Smooth muscle cell (in vitro differentiated cells): Measurements from ENCODE around the gene MECP2. TPM values are rescaled to one million over a fixed set of nuclear protein-coding genes. Genes with fewer than 3 reads are reported as not detected.

ENCODE experiments used
- DNase-seq: peaks from one replicate; lab custom pipeline; 2025; ENCODE audit not compliant: unreplicated experiment; lab: John Stamatoyannopoulos, UW
- H2AFZ ChIP-seq: fragments of 200-600 bp; sonication (generic); 2 replicates; pipeline ENCODE4 v1.6.0; 2016; ENCODE audit warnings: antibody characterized with exemption, low read depth, mild to moderate bottlenecking
- H3F3A ChIP-seq: fragments of 200-600 bp; sonication (generic); 2 replicates; pipeline ENCODE4 v1.6.0; 2017; ENCODE audit warnings: antibody characterized with exemption, low read depth
- H3K27ac ChIP-seq: fragments of 200-600 bp; sonication (generic); 2 replicates; pipeline ENCODE4 v1.5.1; 2016; ENCODE audit warnings: low read depth, mild to moderate bottlenecking
- H3K27me3 ChIP-seq: fragments of 200-600 bp; sonication (generic); 2 replicates; pipeline ENCODE4 v1.6.1; 2016; ENCODE audit warnings: low read depth, mild to moderate bottlenecking
- H3K36me3 ChIP-seq: fragments of 200-600 bp; sonication (generic); 2 replicates; pipeline ENCODE4 v1.5.1; 2016; ENCODE audit warnings: low read depth
- H3K4me1 ChIP-seq: fragments of 200-600 bp; sonication (generic); 2 replicates; pipeline ENCODE4 v1.5.1; 2016; ENCODE audit warnings: low read depth
- H3K4me2 ChIP-seq: fragments of 200-600 bp; sonication (generic); 2 replicates; pipeline ENCODE4 v1.6.0; 2016; ENCODE audit warnings: mild to moderate bottlenecking
- H3K4me3 ChIP-seq: fragments of 200-600 bp; sonication (generic); 2 replicates; pipeline ENCODE4 v1.5.1; 2016; ENCODE audit warnings: mild to moderate bottlenecking
- H3K79me2 ChIP-seq: fragments of 200-600 bp; sonication (generic); 2 replicates; pipeline ENCODE4 v1.6.0; 2016; ENCODE audit warnings: low read depth, mild to moderate bottlenecking
- H3K9ac ChIP-seq: fragments of 200-600 bp; sonication (generic); 2 replicates; pipeline ENCODE4 v1.6.0; 2016; ENCODE audit warnings: low read depth
- H3K9me3 ChIP-seq: fragments of 200-600 bp; sonication (generic); replicated peaks from 2 replicates; pipeline ENCODE4 v1.5.1; 2016; ENCODE audit warnings: low read depth
- H4K20me1 ChIP-seq: fragments of 200-600 bp; sonication (generic); 2 replicates; pipeline ENCODE4 v1.6.0; 2016; ENCODE audit warnings: low read depth
- CTCF ChIP-seq: fragments of 200-600 bp; sonication (generic); IDR thresholded peaks from 2 replicates; pipeline ENCODE4 v1.5.1; 2017; ENCODE audit warnings: borderline replicate concordance, mild to moderate bottlenecking, antibody characterized with exemption; ENCODE audit not compliant: insufficient read depth, poor library complexity, severe bottlenecking
- WGBS: methylation state at CpG from one replicate; pipeline ENCODE4 v1.1.7; 2016; ENCODE audit warnings: low lambda C conversion rate; 5-methylcytosine and 5-hydroxymethylcytosine counted together
- polyA plus RNA-seq: library from polyadenylated mRNA; unstranded; fragments of >200 nt; fragmentation: Nextera tagmentation; extraction: Ambion mirVana; gene quantifications from 2 replicates; pipeline ENCODE4 v1.2.1, GENCODE V29; 2016
- total RNA-seq: library from RNA; depleted of rRNA; stranded (reverse); fragments of >200 nt; gene quantifications from 2 replicates; pipeline ENCODE4 v1.2.3, GENCODE V29; 2014

The MECP2 gene
- total and polyA plus RNA-seq, 2 experiments from 2014 or later, result 11.9 to 13.1 TPM

GRCh38 chrX:154026136-154027021 is 71.1 kb downstream of the MECP2 start:
- Histone ChIP-seq H2AFZ (no peak overlapping the region), H4K20me1 (no peaks in the 10 kb centered on the region), H3K4me2 (no peak overlapping the region), H3K36me3 (no peaks in the 10 kb centered on the region), H3K27ac (no peak overlapping the region), H3K4me1 (no peaks in the 10 kb centered on the region), H3K4me3 (no peak overlapping the region), H3K27me3 (no peaks in the 10 kb centered on the region), H3K79me2 (no peaks in the 10 kb centered on the region), H3K9ac (no peak overlapping the region), H3F3A (no peaks in the 10 kb centered on the region), H3K9me3 (no peaks in the 10 kb centered on the region)
- 89% methylated on average over 21 of the region's 21 CpGs for WGBS
- TF ChIP-seq CTCF, result no peak
- DNase-seq, result no peak

- H3K4me2 ChIP-seq, result no peak overlapping the region
- no peaks in the 10 kb centered on the region for H3K27me3 ChIP-seq
- no peak overlapping the region for H3K9ac ChIP-seq
Observed at GRCh38 chrX:154025230-154025629, 72.3 kb downstream of the MECP2 start.

GRCh38 chrX:154024271-154024670 is 73.2 kb downstream of the MECP2 start:
- H4K20me1 ChIP-seq, result no peaks in the 10 kb centered on the region
- no peak for DNase-seq
- no peak for TF ChIP-seq CTCF
- H3F3A ChIP-seq, result no peaks in the 10 kb centered on the region
- H3K36me3 ChIP-seq, result no peaks in the 10 kb centered on the region
- no peaks in the 10 kb centered on the region for H3K9me3 ChIP-seq
- no peak overlapping the region for H3K4me2 ChIP-seq
- H3K9ac ChIP-seq, result no peak overlapping the region
- no peak overlapping the region for H3K4me3 ChIP-seq
- peaks cover 5% of the 10 kb centered on the region for H3K4me1 ChIP-seq
- no peak overlapping the region for H2AFZ ChIP-seq
- 89% methylated on average over 15 of the region's 15 CpGs for WGBS
- no peaks in the 10 kb centered on the region for H3K27me3 ChIP-seq
- no peaks in the 10 kb centered on the region for H3K79me2 ChIP-seq
- H3K27ac ChIP-seq, result no peak overlapping the region

More at GRCh38 chrX:154025230-154025629, 72.3 kb downstream of the MECP2 start:
- Histone ChIP-seq H3K4me3 (no peak overlapping the region), H3K9me3 (no peaks in the 10 kb centered on the region), H2AFZ (no peak overlapping the region), H3K79me2 (no peaks in the 10 kb centered on the region), H4K20me1 (no peaks in the 10 kb centered on the region), H3F3A (no peaks in the 10 kb centered on the region), H3K27ac (no peak overlapping the region), H3K36me3 (no peaks in the 10 kb centered on the region), H3K4me1 (peaks cover 3% of the 10 kb centered on the region)
- DNase-seq, result no peak
- TF ChIP-seq CTCF, result no peak
- 76% methylated on average over 8 of the region's 8 CpGs for WGBS
